Germinal center (tissue), 1 donor: ENCODE measurements around the gene CCR9.

Experiments
- DNase-seq: peaks from one replicate; pipeline ENCODE4 v3.0.0; 2012; ENCODE audit warnings: mixed read lengths, low spot score

The CCR9 gene

DNA sequence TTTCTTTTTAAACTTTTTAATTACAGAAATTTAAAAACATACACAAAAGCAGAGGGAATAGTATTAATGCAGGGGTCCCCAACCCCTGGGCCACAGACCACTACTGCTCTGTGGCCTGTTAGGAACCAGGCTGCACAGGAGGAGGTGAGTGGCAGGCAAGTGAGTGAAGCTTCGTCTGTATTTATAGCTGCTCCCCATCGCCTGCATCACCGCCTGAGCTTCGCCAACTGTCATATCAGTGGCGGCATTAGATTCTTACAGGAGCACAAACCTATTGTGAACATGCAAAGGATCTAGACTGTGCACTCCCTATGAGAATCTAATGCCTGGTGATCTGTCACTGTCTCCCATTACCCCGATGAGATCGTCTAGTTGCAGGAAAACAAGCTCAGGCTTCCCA, 22.4 kb downstream of the CCR9 start:
- DNase-seq = no peak

DNA sequence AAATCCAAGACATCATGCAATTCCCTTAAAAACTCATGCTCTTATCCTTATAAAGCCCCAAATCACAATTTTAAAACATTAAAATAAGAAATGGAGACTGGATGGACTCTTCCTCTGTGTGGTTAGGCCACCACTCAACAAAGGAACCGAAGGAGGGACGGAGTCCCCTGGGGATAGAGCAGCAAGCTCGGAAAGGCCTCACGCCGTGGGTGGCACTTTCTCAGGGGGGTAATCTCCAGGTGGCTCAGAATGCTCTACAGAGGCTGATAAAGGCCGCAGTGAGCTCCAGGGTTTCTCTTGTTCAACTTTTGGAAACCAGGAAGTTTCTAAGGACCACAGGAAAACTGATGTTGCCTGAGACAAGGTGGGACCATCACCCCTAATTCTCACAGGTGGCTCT, 23.2 kb downstream of the CCR9 start:
- no peak for DNase-seq

DNA sequence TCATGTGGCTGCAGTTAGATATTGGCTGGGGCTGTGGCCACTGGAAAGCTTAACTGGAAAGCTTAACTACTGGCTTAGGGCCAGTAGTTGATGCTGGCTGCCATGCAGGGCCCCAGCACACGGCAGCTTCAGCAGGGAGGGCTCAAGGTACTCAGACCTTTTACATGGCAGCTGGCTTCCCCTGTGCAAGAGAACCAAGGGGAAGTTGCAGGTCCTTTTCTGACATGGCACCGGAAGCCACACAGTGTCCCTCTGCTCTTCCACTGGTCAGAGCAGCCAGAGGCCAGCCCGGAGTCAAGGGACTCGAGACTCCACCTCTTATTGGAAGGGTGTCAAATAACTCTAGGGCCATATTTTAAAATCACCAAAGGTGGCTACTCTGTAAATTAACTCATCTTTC, 24.5 kb downstream of the CCR9 start:
- no peak for DNase-seq

DNA sequence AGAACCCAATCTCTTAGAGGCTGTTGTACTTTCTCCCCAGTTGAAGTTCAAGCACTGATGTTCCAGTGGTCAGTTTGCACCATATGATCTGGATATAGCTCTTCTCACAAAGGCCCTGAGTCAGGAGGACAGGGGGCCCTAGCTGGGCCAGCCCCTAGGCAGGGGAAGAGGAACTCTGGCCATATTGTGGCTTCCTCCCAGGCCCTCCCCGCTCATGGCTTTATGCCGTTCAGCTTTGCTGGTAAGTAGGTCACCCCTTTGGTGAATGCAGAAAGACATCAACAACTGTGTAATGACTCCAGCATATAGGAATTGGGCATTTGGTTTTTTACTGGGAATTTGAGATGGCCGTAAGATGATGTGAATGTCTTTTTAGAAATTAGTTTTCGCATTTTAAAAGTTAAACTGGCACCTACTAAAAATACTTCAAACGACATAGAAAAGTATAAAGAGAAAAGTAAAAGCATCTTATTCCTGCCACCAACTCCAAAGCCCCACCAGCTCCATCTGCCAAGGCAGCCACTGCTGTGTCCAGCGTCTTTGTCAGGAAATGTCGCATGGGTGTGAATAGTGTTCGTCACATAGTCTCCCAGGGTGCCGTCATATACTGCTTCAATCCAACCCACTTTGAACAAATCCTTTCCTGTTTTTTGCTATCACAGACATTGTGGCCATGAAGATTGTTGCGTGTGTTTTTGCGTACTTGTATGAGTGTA, 25.3 kb downstream of the CCR9 start:
- DNase-seq = no peak

DNA sequence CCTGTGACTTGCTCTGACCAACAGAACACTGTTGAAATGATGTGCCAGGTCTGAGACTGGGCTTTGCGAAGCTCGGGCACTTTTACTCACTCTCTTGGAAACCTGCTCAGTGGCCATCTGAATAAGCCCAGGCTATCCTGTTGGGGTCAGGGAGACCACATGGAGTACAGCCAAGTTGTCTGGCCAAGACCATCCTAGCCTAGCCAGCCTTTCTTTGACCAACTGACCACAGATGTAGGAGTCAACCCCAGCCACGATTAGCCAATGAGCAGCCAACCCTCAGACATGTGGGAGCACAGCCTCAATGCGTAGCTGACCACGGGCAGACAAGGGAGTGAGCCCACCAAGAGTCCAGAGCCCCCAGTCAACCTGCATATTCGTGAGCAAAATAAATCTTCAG, 26.1 kb downstream of the CCR9 start:
- DNase-seq = no peak

DNA sequence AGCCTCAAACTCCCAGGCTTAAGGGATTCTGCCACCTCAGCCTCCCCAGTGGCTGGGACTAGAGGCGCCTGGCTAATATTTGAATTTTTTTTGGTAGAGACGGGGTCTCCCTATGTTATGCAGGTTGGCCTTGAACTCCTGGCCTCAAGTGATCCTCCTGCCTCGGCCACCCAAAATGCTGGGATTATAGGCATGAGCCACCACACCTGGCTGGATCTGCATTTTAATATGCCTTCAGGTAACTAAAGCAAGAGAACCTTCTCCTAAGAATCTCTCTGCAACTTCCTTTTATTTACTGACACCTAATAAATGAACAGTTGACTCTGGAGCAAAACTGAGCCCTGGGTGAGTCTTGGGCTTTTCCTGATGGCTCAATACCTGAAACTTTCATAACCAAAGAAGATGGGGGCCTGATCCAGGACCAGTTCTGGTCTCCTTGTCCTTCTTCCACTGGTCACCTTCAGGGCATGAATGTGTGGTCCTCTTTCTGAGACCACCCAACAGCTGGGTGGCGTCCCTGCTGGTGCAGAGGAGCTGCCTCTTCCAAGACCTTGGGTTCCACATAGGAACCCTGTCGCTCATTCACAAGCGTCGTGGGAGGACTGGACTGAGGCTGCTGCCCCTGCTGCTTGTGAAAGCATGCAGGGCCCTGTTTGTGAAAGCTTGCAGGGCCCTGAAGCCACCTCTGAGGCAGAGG, 28.2 kb downstream of the CCR9 start:
- DNase-seq = no peak

DNA sequence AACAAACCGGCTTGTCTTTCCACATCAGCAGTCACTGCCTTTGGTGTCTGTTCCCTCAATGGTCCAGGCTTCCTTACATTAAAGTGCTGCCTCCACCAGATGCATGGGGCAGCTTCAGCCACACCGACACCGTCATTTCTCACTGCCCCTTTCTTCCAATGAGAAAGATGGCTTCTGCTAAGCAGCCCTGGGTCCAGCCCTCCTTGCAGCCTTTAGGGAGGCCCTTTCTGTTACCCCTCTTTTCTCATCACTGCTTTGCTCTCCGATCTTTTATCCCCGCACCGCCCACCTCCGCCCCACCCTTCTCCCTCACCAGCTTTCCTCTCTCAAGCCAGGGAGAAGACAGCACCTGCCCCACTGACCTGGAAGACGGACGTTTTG, 28.7 kb downstream of the CCR9 start:
- DNase-seq = no peak

DNA sequence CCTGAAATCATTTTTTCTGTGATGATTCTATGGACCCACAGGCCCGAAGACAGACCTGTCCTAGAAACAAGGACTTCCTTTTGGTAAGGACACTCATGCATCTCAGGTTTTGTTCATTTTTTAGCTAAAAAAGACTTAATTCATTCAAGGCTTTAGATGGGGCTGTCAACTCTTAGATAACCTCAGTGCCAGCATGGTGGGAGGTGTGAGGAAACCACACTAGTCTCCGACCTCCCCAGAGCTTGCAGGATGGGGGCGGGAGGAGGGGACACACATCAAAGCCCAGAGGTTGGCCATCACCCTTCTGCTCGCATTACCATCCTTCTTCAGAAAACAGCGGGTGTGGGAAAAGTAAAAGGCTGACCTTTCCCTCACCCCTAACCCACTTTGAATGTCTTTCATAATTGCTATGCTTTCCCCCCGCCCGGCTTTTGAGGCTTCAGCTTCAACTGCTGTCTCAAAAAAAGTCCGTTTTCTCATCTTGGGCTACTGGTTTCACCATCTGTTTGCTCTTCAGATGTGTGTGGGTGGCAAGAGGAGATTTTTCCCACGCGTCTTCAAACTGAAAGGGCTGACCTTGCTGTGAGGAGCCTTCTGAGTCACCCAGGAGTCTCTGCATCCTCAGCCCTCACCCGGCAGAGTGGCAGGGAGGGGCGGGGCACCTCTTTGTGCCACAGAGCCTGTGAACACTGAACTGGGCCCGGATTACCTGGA, 29.3 kb downstream of the CCR9 start:
- DNase-seq = peak; percentile 25

DNA sequence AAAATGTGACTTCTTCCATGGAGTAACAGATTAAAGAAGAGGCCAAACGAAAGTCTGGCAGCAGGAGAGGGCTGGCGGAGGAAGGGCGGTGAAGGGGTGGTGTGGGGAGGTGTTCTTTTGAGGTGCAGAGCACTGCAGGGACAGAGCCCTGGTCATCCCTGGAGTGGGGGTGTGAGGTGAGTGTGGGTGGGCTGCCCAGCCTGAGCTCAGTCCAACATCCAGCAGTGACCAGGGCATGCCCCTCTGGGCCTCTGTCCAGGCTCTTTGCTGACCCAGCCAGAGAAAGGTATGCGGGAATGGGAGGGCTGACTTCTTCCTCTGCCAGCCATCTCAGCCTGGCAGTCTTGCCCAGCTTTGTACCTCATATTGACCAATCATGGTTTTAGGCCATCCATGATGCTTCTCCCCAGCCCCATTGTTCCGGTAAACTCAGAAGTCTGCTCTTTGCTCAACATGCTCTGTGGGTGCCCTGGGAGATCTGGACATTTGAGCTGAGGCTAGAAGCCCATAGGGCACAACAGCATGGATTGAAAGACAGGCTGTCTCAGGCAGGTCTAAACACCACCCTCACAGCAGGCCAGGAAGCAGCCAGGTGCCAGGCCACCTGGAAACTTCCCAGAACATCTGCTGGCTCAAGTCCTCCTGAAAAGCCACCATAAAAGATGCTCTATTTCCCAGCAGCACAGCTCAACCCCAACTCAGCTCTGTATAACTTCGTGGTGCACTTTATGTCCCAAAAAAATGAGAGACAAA, 31.0 kb downstream of the CCR9 start:
- DNase-seq = no peak

DNA sequence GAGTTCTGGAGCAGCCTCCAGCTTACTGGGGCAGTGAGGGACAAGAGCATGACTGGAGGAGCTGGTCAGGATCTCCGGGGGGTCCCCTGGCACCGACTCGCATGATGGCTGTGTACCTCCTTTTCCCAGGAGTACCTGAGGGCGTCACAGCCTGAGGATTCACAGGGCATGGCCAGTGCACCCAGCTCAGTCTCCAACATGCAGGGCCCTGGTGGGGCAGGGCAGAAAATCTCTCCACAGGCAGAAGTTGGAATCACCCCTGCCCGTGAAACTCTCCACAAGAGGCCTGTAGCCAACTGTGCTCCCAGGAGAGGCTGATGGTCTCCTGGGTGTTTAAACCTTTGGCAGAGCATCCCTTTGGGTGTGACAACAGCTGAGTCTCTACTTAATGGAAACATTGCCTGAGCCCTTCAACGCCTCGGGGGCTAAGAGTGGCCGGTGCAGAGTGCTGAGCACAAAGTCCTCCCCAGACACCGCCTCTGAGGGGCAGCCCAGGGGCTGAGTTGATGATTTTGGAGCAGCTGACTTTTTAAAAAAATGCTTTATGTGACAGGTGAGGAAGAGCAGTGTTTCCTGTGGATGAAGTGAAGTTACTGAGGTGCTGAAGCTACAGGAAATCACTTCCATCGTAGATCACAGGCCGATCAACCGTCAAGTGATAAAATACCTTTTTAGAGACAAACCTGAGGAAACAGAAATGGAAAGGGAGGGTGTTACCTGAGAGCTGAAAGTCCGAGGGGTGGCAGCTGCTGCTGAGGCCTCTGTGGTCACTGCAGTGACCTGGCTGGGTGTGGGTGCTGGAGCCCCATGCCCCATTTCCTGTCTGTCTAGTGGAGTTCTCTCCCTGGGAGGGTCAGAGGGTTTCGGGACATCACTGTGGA, 35.1 kb downstream of the CCR9 start:
- no peak for DNase-seq

DNA sequence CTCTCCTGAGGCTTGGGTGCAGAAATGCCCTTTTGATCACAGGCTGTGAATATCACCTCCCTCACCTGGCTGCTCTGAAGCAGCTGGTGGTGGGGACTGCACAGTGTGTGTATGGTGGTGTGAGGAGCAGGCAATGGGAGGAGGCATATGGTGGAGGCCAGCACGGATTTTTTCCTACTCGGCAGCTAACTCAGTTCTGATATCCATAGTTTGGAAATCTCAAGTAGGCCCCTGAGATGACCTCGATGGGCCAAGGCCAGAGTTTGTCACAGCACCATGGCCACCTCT, 35.6 kb downstream of the CCR9 start:
- no peak for DNase-seq

DNA sequence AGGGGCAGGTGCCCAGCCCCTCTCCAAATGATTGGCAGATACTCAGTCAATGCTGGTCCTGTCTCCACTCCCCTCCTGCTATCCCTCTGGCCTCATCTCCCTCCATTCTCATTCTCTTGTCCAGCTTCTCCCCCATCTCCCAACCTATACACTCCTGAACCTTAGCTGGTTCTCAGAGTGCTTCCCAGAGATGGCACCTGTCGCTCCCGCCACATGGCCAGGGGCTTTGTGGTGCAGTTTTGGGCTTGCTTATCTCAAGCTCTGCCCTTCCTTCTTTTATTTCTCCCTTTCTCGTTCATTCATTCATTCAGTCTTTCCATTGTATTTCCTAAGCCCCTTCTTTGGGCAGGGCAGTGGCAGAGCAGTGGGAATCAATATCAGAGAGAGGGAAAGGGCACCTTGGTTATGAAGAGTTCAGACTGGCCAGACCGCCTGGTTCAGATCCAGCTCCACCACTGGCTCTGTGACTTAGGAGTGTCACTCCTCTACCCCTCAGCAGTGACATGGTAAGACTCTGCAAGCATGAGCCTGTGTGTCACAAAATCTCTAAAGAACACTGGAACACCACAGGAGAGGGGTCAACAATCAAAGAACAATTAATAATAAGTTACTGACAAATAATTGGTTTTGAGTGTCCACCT, 36.7 kb downstream of the CCR9 start:
- DNase-seq = no peak

DNA sequence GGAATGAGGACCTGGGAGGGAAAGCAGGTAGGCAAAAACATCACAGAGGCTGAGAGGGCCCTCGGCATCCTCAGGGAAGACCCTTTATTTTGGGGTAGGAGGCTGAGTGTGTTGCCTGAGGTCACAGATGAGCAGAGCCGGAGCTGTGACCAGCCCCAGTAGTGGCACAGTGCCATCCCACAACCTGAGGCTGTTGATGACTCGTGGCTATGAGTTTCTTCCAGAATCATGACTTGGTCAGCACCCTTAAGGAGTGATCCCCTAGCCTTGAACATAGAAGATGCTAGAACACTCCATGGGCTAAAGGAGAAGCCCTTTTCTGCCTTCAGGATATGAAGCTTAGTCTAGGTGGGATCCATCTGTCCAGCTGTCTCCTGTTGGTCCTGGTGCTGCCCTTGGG, 37.4 kb downstream of the CCR9 start:
- no peak for DNase-seq

DNA sequence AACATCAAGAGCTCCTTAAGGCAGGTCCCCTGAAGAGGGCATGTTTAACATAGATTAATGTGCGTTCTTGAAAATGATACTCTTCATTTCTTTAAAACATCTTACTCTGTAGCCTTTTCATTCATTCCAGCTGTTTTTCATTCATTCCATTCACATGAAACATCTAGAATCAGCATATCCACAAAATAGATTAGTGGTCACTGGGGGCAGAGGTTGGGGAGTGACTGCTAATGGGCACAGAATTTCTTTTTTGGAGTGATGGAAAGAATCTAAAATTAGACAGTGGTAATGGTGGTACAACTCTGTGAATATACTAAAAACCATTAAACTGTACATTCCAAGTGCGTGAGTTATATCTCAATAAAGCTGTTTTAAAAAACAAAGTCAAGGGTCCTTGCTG, 41.5 kb downstream of the CCR9 start:
- no peak for DNase-seq

DNA sequence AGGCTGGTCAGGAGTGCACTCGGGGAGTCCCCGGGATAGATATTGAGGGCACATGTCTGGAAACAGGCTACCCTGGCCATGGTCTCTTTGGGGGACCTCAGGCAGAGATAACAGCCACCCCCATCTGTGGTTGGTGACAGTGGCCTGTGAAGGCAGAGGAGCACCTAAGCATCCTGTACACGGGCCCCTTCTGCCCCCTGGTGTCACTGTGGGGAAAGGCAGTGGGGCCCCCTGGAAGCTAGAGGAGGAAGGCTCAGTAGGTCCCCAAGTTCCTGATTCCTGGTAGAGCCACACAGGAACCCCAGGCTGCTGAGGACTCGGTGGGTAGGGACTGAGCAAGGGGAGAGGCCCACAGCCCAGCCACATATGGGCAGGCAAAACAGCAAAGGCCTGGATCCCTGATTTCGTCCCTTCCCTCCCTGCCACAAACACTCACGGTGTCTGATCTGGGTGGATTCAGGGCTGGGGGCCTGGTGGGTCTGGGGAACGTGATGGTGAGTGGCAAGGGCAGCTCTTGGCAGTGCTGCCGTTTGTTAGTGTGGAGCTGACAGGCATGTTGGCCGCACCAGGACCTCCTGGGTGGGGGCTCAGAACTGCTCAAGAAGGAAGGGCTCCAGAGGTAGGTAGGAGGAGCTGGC, 42.8 kb downstream of the CCR9 start:
- peak; percentile 82 for DNase-seq

DNA sequence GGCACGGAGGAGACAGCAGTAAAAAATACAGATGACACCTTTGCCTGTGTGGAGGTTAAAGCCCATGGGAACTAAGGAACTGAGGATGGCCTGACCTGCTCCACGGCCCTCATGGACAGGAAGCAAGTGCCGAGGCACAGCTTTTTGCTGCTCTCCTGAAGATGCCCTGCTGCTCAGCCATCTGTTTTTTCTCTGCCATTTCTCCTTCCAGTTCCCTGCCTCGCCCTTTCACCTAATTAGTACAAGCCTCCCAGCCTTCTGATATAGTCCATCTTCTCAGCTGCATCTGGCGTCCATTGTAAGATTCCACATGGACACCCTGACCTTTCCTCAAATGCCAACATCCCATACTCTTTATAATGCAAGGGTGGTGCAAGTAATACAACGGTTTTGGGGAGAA, 45.2 kb downstream of the CCR9 start:
- DNase-seq = no peak

DNA sequence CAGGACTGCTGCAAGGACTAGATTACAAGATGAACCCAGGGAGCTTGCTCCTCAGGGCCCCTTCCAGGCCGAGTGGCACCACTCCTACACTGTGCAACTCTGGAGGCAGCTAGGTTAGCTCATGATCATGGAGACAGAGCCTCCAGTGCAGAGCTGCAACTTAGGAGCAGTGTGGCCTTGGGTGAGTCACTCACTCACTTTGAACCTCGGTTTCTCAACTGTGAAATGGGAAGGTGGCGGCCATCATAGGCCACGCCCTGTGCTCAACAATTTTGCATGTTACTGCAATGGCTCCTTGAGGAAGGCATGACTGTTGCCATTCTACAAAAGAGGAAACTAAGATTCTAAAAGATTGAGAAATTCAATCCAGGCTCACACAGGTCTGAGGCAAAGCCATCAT, 45.8 kb downstream of the CCR9 start:
- no peak for DNase-seq

DNA sequence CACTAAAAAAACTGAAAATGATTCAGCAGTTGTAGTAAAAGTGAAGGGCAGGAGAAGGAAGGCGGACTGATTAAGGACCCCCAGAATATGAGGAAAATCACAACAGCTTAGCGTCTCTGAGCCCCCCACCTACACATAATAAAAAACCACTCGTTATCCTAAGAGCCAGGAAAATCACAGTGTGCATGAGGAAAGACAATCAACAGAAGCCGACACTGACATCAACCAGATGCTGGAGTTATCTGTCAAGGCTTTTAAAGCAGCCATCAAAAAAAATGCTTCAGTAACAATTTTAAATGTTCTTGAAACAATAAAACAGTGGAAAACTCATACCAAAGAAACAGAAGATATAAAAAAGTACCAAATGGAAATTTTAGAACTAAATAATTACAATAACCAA, 47.2 kb downstream of the CCR9 start:
- DNase-seq = no peak

DNA sequence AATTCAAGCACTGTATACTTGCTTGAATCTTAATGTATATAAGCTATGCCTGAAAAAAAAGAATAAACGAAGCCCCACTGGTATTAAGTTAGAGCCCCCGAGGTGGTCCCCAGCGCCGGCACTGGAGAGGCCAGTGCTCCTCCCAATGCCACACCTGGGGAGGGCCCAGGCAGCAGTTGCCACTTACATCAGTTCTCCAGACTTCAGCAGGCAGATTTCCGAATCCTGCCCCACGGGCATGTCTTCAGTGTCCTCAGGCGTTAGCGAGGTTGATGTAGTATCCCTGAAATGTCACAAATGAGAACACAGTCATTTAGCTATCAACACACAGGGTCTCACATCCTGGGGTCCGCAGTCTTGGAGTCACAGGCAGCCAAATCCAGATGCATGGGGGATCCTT, 49.9 kb downstream of the CCR9 start:
- DNase-seq = no peak

DNA sequence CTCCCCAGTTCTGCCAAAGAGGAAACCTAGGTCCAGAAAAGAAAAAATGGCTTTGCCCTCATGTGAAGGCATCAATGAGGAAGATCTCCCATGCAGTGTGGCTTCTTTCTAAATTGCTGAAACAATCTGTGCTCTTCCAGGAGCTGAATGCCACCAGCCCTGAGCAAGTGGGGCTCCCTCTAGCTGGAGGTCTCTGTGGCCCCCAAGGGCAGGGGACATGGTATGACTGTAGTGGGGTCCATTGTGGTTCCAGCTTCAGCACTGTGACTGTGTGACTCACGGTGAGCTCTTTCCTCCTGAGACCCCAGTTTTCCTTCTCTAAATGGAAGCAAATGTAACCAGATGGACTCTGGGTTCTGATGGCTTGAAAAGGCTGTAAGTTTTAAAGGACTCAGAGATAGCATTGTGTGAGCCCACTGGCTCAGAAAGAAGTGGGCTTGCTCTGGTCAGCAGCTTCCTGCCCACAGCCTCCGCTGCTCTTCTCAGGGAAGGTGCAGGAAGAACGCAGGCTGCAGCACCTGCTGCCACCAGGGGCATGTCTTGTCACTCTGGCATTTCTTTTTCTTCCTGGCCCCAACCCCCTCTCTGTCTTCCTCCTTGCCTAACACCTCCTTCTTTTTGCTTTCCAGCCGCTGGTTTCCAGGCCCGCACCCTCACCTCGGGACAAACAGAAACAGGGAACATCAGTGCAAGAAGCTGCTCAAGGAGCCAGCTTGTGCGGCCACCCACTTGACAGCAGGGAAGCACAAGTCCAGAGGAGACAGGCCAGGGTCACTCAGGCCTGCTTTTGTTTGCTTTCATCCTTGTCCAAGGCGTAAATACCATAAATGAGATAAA, 51.1 kb downstream of the CCR9 start:
- no peak for DNase-seq
